CD14-positive monocyte (primary cell): ENCODE results near the gene CNPY1. TPM values are rescaled to one million over a fixed set of nuclear protein-coding genes. Genes with fewer than 3 reads are reported as not detected.

Source experiments
- DNase-seq, 3 donors: peaks; one replicate each; pipeline ENCODE4 v3.0.0-alpha.2; 2011 to 2022
- H2AFZ ChIP-seq: 2 replicates; pipeline ENCODE4 v1.6.0; 2012; ENCODE audit warnings: mild to moderate bottlenecking, low read depth, low read length, inconsistent platforms; ENCODE audit not compliant: insufficient read depth, poor library complexity, severe bottlenecking
- H3K27ac ChIP-seq, 2 donors: 1 replicate in 1 of 2; 2 replicates in 1 of 2; pipeline ENCODE4 v1.5.1; 2012 to 2013; ENCODE audit warnings: low read length in 2 of 2, control low read depth in 1 of 2, inconsistent platforms in 1 of 2, low read depth in 1 of 2, mild to moderate bottlenecking in 1 of 2
- H3K27me3 ChIP-seq, 2 donors: one replicate each; pipeline versions ENCODE4 v1.6.0 to v1.6.1; 2011 to 2013; ENCODE audit warnings: low read length in 2 of 2; ENCODE audit not compliant: control insufficient read depth in 2 of 2, insufficient read depth in 2 of 2
- H3K36me3 ChIP-seq, 2 donors: replicated peaks in 1 of 2; 1 replicate in 1 of 2; 2 replicates in 1 of 2; pipeline versions ENCODE4 v1.5.1 to v1.6.1; 2012 to 2013; ENCODE audit warnings: low read length in 2 of 2, control low read depth in 1 of 2, inconsistent platforms in 1 of 2, mild to moderate bottlenecking in 1 of 2; ENCODE audit not compliant: insufficient read depth in 2 of 2, control insufficient read depth in 1 of 2
- H3K4me1 ChIP-seq, 2 donors: 1 replicate in 1 of 2; 2 replicates in 1 of 2; pipeline versions ENCODE4 v1.5.1 to v1.6.1; 2012 to 2013; ENCODE audit warnings: low read length in 2 of 2, control low read depth in 1 of 2, inconsistent platforms in 1 of 2, mild to moderate bottlenecking in 1 of 2, moderate library complexity in 1 of 2; ENCODE audit not compliant: insufficient read depth in 2 of 2, control insufficient read depth in 1 of 2
- H3K4me2 ChIP-seq: replicated peaks from 2 replicates; pipeline ENCODE3; 2012; ENCODE audit warnings: low read length, moderate library complexity, mild to moderate bottlenecking; ENCODE audit not compliant: poor library complexity, severe bottlenecking; ENCODE audit errors: extremely low read depth
- H3K4me3 ChIP-seq, 3 experiments: fragments of 200-600 bp in 1 of 3; sonication (generic) in 1 of 3; replicated peaks in 1 of 3; 1 replicate in 2 of 3; 2 replicates in 1 of 3; pipeline ENCODE4 v1.5.1; 2011 to 2013; ENCODE audit warnings: low read length in 3 of 3, mild to moderate bottlenecking in 3 of 3, control low read depth in 2 of 3, low read depth in 2 of 3, inconsistent platforms in 1 of 3, moderate library complexity in 1 of 3
- H3K79me2 ChIP-seq: 2 replicates; pipeline ENCODE4 v1.6.0; 2012; ENCODE audit warnings: mild to moderate bottlenecking, control low read depth, inconsistent platforms, low read length, moderate library complexity; ENCODE audit not compliant: insufficient read depth
- H3K9ac ChIP-seq: 2 replicates; pipeline ENCODE4 v1.6.0; 2017; ENCODE audit warnings: low read length, mild to moderate bottlenecking; ENCODE audit not compliant: insufficient read depth, poor library complexity, severe bottlenecking
- H3K9me3 ChIP-seq, 2 donors: replicated peaks in 1 of 2; 1 replicate in 1 of 2; 2 replicates in 1 of 2; pipeline versions ENCODE4 v1.5.1 to v1.6.1; 2012 to 2013; ENCODE audit warnings: low read length in 2 of 2, control low read depth in 1 of 2; ENCODE audit not compliant: control insufficient read depth in 1 of 2, insufficient read depth in 1 of 2
- H4K20me1 ChIP-seq: 2 replicates; pipeline ENCODE4 v1.6.0; 2012; ENCODE audit warnings: mild to moderate bottlenecking, low read length, control low read depth, moderate library complexity; ENCODE audit not compliant: insufficient read depth
- H3K27ac Mint-ChIP-seq, 7 donors: one replicate each; pipeline ENCODE4 v1.8.0; 2020; ENCODE audit warnings: mild to moderate bottlenecking in 7 of 7, mixed read lengths in 7 of 7, moderate library complexity in 6 of 7, inconsistent platforms in 2 of 7
- H3K27me3 Mint-ChIP-seq, 3 donors: one replicate each; pipeline ENCODE4 v1.8.0; 2021 to 2022; ENCODE audit warnings: low read depth in 3 of 3, mild to moderate bottlenecking in 3 of 3, mixed read lengths in 3 of 3, moderate library complexity in 3 of 3, inconsistent platforms in 1 of 3
- H3K36me3 Mint-ChIP-seq, 2 donors: one replicate each; pipeline ENCODE4 v1.8.0; 2020; ENCODE audit warnings: mixed read lengths in 2 of 2, inconsistent platforms in 1 of 2, mild to moderate bottlenecking in 1 of 2
- H3K4me1 Mint-ChIP-seq: one replicate; pipeline ENCODE4 v1.8.0; 2020; ENCODE audit warnings: mild to moderate bottlenecking, mixed read lengths
- H3K4me3 Mint-ChIP-seq, 2 donors: one replicate each; pipeline ENCODE4 v1.8.0; 2020; ENCODE audit warnings: mild to moderate bottlenecking in 2 of 2, mixed read lengths in 2 of 2, moderate library complexity in 1 of 2
- H3K9me3 Mint-ChIP-seq, 7 donors: one replicate each; pipeline ENCODE4 v1.8.0; 2020 to 2022; ENCODE audit warnings: mixed read lengths in 7 of 7, mild to moderate bottlenecking in 6 of 7, moderate library complexity in 6 of 7, inconsistent platforms in 2 of 7
- WGBS: methylation state at CpG from one replicate; pipeline ENCODE4 v1.1.5; 2013; ENCODE audit warnings: missing lambda C conversion rate; ENCODE audit not compliant: insufficient coverage; 5-methylcytosine and 5-hydroxymethylcytosine counted together
- intact Hi-C, 2 donors: fragments of 100-400 bp; cut with micrococcal nuclease; formaldehyde crosslinking; loops; one replicate each; pipeline versions ENCODE4 v1.15.0 to v1.15.1; 2023
- polyA plus RNA-seq, 3 donors: library from polyadenylated mRNA; depleted of rRNA in 1 of 3; unstranded in 2 of 3; stranded (reverse) in 1 of 3; fragments of 300-500 nt in 2 of 3; fragments of >200 nt in 1 of 3; fragmentation: Illumina TruSeq in 2 of 3; gene quantifications; 1 replicate in 2 of 3; 2 replicates in 1 of 3; pipeline ENCODE4 v1.2.3, GENCODE V29; 2012 to 2021
- TF ChIP-seq, protein P1 (sequence below): fragments of 200-600 bp; IDR thresholded peaks from one replicate; pipeline ENCODE4 v1.8.0; 2022; ENCODE audit warnings: antibody characterized with exemption, mild to moderate bottlenecking

CNPY1 gene
- polyA plus RNA-seq, 3 donors, result not detected

- peaks cover 0 to 63% of the 10 kb centered on the region in 2 donors for H3K9me3 ChIP-seq
- peaks cover 0 to 8% of the 10 kb centered on the region in 2 donors for H3K4me1 ChIP-seq
- DNase-seq, result no peak
- no peak overlapping the region for H3K9ac ChIP-seq
- H3K36me3 ChIP-seq, result no peaks in the 10 kb centered on the region
- H3K79me2 ChIP-seq, result no peaks in the 10 kb centered on the region
- no peak overlapping the region for H3K4me2 ChIP-seq
- H3K27me3 ChIP-seq, result peaks cover 82 to 100% of the 10 kb centered on the region in 2 donors
- no peaks in the 10 kb centered on the region for H4K20me1 ChIP-seq
- H3K36me3 Mint-ChIP-seq, result peaks cover 0 to under 1% of the 10 kb centered on the region in 2 donors
- H3K4me1 Mint-ChIP-seq, result peaks cover 8% of the 10 kb centered on the region
- intact Hi-C loops, result no loop called here
- no peak overlapping the region for H2AFZ ChIP-seq
- H3K27ac Mint-ChIP-seq, result no peak overlapping the region
- H3K27me3 Mint-ChIP-seq, result peaks cover 96 to 99% (median 99%) of the 10 kb centered on the region in 3 donors
- no peak overlapping the region for H3K4me3 ChIP-seq
- WGBS, result 18% methylated on average over 2 of the region's 8 CpGs
- H3K9me3 Mint-ChIP-seq, result peaks cover 0 to 37% (median 8%) of the 10 kb centered on the region in 7 donors
- H3K27ac ChIP-seq, result no peak overlapping the region
- TF ChIP-seq, protein P1, sequence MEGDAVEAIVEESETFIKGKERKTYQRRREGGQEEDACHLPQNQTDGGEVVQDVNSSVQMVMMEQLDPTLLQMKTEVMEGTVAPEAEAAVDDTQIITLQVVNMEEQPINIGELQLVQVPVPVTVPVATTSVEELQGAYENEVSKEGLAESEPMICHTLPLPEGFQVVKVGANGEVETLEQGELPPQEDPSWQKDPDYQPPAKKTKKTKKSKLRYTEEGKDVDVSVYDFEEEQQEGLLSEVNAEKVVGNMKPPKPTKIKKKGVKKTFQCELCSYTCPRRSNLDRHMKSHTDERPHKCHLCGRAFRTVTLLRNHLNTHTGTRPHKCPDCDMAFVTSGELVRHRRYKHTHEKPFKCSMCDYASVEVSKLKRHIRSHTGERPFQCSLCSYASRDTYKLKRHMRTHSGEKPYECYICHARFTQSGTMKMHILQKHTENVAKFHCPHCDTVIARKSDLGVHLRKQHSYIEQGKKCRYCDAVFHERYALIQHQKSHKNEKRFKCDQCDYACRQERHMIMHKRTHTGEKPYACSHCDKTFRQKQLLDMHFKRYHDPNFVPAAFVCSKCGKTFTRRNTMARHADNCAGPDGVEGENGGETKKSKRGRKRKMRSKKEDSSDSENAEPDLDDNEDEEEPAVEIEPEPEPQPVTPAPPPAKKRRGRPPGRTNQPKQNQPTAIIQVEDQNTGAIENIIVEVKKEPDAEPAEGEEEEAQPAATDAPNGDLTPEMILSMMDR, result no peak
- H3K4me3 Mint-ChIP-seq, result peak overlapping the region in 1 of 2 donors; percentile 79
Measured at GRCh38 chr7:155470186-155470487, 76.2 kb downstream of the CNPY1 start.

DNA sequence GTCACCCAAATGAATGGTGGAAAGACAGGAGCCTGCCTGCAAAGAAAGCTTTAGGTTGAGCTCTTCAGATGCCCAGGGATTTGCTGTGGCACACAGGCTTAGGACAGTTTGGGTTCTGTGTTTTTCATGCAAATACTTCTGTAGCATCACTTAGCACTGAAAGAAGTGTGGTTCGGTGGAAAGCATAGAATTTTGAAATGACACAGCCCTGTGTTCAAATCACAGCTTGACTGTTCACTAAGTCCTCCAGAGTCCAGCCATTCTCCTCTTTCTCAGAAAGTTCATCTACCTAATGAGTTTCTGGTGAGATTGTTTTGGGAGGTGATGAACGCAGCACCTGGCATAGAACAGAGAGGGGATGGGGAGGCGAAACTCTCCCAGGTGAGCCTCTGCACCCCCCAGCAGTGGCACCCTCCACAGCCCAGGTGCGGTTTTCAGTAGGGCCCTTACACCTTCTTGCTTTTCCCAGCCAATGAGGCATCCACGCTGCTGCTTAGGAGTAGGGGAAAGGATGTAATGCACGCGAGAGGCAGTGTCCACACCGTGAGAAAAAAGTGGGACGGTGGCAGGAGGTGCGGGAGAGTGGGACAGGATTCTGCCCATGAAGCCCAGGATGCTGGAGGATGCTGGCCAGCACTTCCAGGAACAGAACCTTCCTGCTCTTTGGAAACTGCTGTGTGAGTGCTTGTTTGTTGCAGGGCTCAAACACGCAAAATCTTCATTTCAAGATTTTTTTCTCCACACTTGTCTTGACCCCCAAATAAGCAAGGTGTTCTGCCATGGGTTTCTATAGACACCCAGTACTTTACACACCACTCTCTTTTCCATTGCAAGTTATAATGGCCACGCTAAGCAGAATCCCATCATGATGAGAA, 76.8 kb downstream of the CNPY1 start:
- TF ChIP-seq, protein P1, result no peak
- Mint-ChIP-seq H3K27me3 (peaks cover 97 to 99% (median 99%) of the 10 kb centered on the region in 3 donors), H3K9me3 (peaks cover 0 to 42% (median 11%) of the 10 kb centered on the region in 7 donors), H3K4me3 (peak overlapping the region in 1 of 2 donors; percentile 79), H3K4me1 (peaks cover 8% of the 10 kb centered on the region), H3K36me3 (peaks cover 0 to 4% of the 10 kb centered on the region in 2 donors), H3K27ac (no peak overlapping the region)
- peaks cover 87 to 100% of the 10 kb centered on the region in 2 donors for H3K27me3 ChIP-seq
- peaks cover 0 to 59% of the 10 kb centered on the region in 2 donors for H3K9me3 ChIP-seq
- no peaks in the 10 kb centered on the region for H4K20me1 ChIP-seq
- intact Hi-C loops, result no loop called here
- no peak overlapping the region for H3K27ac ChIP-seq
- DNase-seq, result no peak
- no peaks in the 10 kb centered on the region for H3K36me3 ChIP-seq
- H3K4me3 ChIP-seq, result no peak overlapping the region
- no peak overlapping the region for H2AFZ ChIP-seq
- no peak overlapping the region for H3K4me2 ChIP-seq
- 9% methylated on average over 7 of the region's 12 CpGs for WGBS
- H3K79me2 ChIP-seq, result no peaks in the 10 kb centered on the region
- no peak overlapping the region for H3K9ac ChIP-seq
- peaks cover 0 to 8% of the 10 kb centered on the region in 2 donors for H3K4me1 ChIP-seq
